Spinal cord (tissue), 10 donors: ENCODE measurements around the gene LEMD1. TPM values are rescaled to one million over a fixed set of nuclear protein-coding genes. Genes with fewer than 3 reads are reported as not detected.

Experiments
- DNase-seq, 6 donors: peaks; one replicate each; pipeline versions ENCODE4 v3.0.0 to v3.0.0-alpha.2; 2013 to 2015; ENCODE audit warnings: low spot score in 6 of 6, low read depth in 4 of 6
- H3K27ac ChIP-seq: one replicate; pipeline ENCODE4 v1.5.1; 2013; ENCODE audit warnings: low read depth, low read length, control low read depth
- H3K27me3 ChIP-seq: one replicate; pipeline ENCODE4 v1.6.1; 2013; ENCODE audit warnings: low read length; ENCODE audit not compliant: control insufficient read depth, insufficient read depth
- H3K36me3 ChIP-seq: one replicate; pipeline ENCODE4 v1.6.1; 2013; ENCODE audit warnings: low read length; ENCODE audit not compliant: control insufficient read depth, insufficient read depth
- H3K4me1 ChIP-seq: one replicate; pipeline ENCODE4 v1.6.1; 2013; ENCODE audit warnings: low read length; ENCODE audit not compliant: control insufficient read depth, insufficient read depth
- H3K4me3 ChIP-seq: one replicate; pipeline ENCODE4 v1.5.1; 2013; ENCODE audit warnings: low read depth, low read length, control low read depth
- H3K9me3 ChIP-seq: one replicate; pipeline ENCODE4 v1.6.1; 2013; ENCODE audit warnings: low read length; ENCODE audit not compliant: control insufficient read depth, insufficient read depth
- WGBS: methylation state at CpG from one replicate; pipeline ENCODE4 v1.1.5; 2013; ENCODE audit warnings: missing lambda C conversion rate; ENCODE audit not compliant: insufficient coverage; 5-methylcytosine and 5-hydroxymethylcytosine counted together
- polyA plus RNA-seq, 2 donors: library from polyadenylated mRNA; unstranded; fragments of 120-200 nt; gene quantifications; one replicate each; pipeline ENCODE4 v1.2.1, GENCODE V29; 2013; ENCODE audit not compliant: insufficient read length in 2 of 2
- total RNA-seq, 2 donors: library from RNA; depleted of rRNA in 1 of 2; stranded (reverse); fragments of 120-200 nt in 1 of 2; fragments of >200 nt in 1 of 2; gene quantifications; one replicate each; pipeline versions ENCODE4 v1.2.3 to v1.2.4, GENCODE V29; 2013 to 2014
- donor health status: healthy.

The LEMD1 gene
- total and polyA plus RNA-seq, 4 donors, result 0.99 to 7.2 (median 3.3) TPM

GRCh38 chr1:205448540-205449253 is 26.8 kb upstream of the LEMD1 start:
- Histone ChIP-seq H3K9me3 (no peaks in the 10 kb centered on the region), H3K27me3 (peaks cover 15% of the 10 kb centered on the region), H3K4me1 (peaks cover 81% of the 10 kb centered on the region), H3K4me3 (no peak overlapping the region), H3K36me3 (peaks cover 12% of the 10 kb centered on the region), H3K27ac (no peak overlapping the region)
- no peak for DNase-seq
- 73% methylated on average over 4 of the region's 6 CpGs for WGBS

DNA sequence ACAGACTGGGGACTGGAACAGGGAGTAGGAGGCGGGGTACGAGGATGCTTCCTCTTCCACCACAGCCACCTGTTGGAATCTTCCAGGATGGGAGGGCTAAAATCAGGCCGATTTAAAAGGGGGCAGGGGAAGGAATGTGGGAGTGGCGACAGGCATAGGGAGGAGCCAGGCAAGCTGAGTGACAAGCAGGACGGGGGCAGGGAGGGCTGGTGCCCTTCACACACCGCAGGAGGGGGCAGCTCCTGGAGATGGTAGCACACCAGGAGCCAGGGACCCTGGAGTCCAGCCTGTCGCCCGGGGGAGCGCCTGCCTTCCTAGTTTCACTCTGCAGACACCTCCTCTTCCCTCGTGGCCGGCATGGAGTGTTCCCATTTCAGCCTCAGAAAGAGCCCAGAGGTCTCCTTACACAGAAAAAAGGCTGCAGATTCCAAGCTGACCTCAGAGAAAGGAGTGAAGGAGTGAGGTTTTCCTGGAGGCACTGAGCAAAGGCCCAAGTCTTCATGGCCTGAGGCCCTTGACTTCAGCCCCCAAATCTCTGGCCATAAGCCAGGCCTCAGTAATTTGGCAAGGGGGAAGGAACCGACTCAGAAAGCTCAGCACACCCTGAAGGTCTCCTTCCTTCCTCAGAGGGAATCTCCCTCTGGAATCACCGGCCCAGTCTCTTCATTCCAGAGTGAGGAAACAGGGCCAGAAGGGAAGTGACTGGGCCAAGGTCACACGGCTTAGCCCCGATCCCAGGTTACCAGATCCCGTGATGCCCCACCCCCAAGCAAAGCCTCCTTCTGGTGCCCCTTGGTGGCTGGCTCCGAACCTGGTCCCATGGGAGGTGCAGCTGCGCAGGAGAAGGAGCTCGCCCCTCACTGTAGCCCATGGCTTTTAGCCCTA is 25.8 kb upstream of the LEMD1 start:
- H3K4me3 ChIP-seq, result no peak overlapping the region
- peaks cover 84% of the 10 kb centered on the region for H3K4me1 ChIP-seq
- no peak for DNase-seq
- H3K9me3 ChIP-seq, result no peaks in the 10 kb centered on the region
- peaks cover 11% of the 10 kb centered on the region for H3K27me3 ChIP-seq
- peaks cover 9% of the 10 kb centered on the region for H3K36me3 ChIP-seq
- 50% methylated on average over 14 of the region's 19 CpGs for WGBS
- H3K27ac ChIP-seq, result no peak overlapping the region

- no peak overlapping the region for H3K27ac ChIP-seq
- H3K36me3 ChIP-seq, result peaks cover 9% of the 10 kb centered on the region
- H3K27me3 ChIP-seq, result peaks cover 4% of the 10 kb centered on the region
- H3K4me3 ChIP-seq, result no peak overlapping the region
- H3K4me1 ChIP-seq, result peaks cover 84% of the 10 kb centered on the region
- no peaks in the 10 kb centered on the region for H3K9me3 ChIP-seq
- WGBS, result 43% methylated on average over 5 of the region's 9 CpGs
- peak in 2 of 6 donors; percentile 50 to 78 for DNase-seq
Observed at GRCh38 chr1:205446828-205447227, 25.0 kb upstream of the LEMD1 start.

DNA sequence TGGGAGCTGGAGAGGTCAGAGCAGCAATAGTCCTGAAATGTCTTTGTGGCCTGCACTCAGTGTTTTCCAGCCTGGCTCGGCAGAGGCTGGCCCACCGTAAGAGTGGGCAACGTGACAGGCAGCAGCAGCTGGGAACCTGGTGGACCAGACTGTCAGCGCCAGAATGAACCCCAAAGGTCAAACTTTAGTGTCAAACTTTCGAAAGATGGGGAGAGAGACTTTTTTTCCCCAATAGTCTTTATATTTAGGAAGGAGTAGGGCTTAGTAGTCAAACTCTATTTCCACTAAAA is 23.7 kb upstream of the LEMD1 start:
- H3K4me3 ChIP-seq, result no peak overlapping the region
- 20% methylated on average over 3 of the region's 5 CpGs for WGBS

DNA sequence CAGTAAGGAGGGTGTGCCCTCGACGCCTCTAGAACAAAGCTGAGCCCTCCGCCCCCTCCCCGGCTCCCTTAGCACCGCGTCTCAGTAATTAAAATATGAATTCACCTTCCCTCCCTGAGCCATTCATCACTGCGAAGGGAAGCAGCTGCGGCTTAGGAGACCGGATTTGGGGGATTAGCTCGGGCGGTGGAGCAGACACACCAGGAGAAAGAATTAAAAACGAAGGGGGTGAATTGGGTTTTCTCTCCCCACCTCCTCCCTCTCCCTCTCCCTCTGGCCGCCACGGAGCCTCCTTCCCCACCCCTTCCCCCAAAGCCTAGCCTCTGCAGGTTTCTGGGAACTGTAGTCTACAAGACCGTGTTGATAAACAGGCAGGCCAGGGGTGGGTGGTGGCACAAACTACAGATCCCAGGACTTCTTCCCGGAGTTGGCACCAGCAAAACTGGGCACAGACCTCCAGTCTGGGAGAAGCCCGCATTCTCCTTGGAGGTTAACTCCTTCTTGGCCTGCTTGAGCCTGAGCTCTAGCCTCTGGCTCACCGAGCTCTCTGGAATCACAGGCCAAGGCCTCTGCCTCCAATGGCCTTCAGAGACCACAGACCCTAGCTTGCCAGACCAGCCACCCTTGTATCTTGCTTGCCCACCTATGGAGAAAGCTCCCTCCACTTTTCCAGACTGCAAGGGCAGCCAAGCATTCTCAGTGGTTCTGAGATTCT is 23.2 kb upstream of the LEMD1 start:
- Histone ChIP-seq H3K4me3 (peak overlapping the region; percentile 37), H3K27ac (peak overlapping the region; percentile 75), H3K9me3 (no peaks in the 10 kb centered on the region), H3K4me1 (peaks cover 86% of the 10 kb centered on the region), H3K36me3 (peaks cover 12% of the 10 kb centered on the region), H3K27me3 (no peaks in the 10 kb centered on the region)
- peak; percentile 62 to 96 (median 82) for DNase-seq
- 7% methylated on average over 8 of the region's 18 CpGs for WGBS

More for the DNA sequence above, 23.7 kb upstream of the LEMD1 start:
- H3K4me1 ChIP-seq, result peaks cover 85% of the 10 kb centered on the region
- H3K36me3 ChIP-seq, result peaks cover 7% of the 10 kb centered on the region
- no peak for DNase-seq
- peak overlapping the region; percentile 71 for H3K27ac ChIP-seq
- H3K9me3 ChIP-seq, result no peaks in the 10 kb centered on the region
- no peaks in the 10 kb centered on the region for H3K27me3 ChIP-seq

DNA sequence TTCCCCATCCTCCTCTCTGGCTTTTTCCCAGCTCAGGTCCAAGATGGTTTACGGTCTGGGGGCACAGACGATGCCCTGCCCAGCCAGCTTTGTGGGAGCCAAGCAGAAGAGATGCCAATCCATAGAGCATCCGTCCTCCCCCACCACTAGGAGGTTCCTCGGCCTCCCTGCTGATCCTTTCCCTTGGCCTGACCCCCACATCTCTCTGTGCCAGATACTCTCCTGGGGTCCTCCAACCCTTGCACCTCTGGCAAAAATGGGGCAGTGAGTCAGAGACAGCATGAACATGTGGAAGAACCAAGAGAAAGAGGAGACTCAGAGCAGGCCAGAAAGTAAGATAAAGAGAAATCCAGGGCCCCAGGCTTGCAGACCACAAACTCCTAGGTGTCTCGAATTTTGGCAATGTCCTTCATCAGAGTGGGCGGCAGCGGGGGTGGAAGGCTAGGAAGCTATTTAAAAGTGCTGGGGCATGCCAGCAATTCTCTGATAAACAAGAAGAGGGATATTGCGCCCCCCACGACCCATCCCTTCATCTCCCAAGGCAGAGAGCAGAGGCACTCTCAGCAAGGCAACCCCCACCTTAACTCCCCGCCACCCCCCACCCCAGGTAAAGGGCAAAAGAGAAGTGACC is 22.6 kb upstream of the LEMD1 start:
- Histone ChIP-seq H3K4me3 (peak overlapping the region; percentile 37), H3K27ac (peak overlapping the region; percentile 75), H3K9me3 (no peaks in the 10 kb centered on the region), H3K36me3 (peaks cover 15% of the 10 kb centered on the region), H3K4me1 (peaks cover 86% of the 10 kb centered on the region), H3K27me3 (no peaks in the 10 kb centered on the region)
- DNase-seq, result peak in 1 of 6 donors; percentile 36
- 20% methylated on average over 6 of the region's 10 CpGs for WGBS

DNA sequence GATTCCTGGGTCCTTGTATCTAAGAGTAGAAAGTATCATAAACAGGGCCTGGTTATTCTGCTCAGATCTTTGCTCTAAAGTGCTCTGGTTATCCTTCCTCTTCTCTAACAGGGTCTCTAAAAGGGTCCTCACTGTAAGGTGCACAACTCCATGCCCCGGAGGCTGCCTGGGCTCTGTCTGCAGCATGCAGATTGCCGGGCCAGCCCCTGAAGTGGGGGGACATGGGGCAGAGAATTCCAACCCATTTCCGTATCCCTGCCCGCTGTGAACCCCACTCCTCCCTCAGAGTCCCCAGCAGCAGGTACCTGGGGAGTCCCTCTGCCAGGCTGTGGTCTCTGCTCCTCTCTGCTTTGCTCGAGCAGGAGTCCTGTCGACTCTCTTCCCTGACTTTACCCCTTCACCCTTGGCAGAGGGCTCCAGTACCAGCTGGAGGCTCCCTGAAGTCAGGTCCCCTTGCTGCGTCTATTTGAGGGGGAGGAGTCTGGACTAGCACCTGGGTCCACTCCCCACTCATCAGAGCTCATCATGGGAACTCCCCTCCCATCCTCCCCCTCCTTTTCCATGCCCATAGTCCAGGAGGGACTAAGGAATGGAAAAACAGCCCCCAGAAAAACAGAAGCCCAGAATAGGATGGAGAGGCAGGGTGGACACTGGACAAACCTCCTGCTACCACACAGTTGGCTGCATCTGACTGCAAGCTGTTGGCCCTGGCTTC is 21.9 kb upstream of the LEMD1 start:
- peaks cover 11% of the 10 kb centered on the region for H3K36me3 ChIP-seq
- peak overlapping the region; percentile 37 for H3K4me3 ChIP-seq
- DNase-seq, result no peak
- no peaks in the 10 kb centered on the region for H3K27me3 ChIP-seq
- peaks cover 86% of the 10 kb centered on the region for H3K4me1 ChIP-seq
- WGBS, result 38% methylated on average over 4 of the region's 7 CpGs
- H3K9me3 ChIP-seq, result no peaks in the 10 kb centered on the region
- H3K27ac ChIP-seq, result peak overlapping the region; percentile 75

GRCh38 chr1:205442051-205442725 is 20.3 kb upstream of the LEMD1 start:
- H3K27ac ChIP-seq, result no peak overlapping the region
- 58% methylated on average over 8 of the region's 12 CpGs for WGBS
- no peaks in the 10 kb centered on the region for H3K27me3 ChIP-seq
- peaks cover 84% of the 10 kb centered on the region for H3K4me1 ChIP-seq
- no peaks in the 10 kb centered on the region for H3K9me3 ChIP-seq
- H3K36me3 ChIP-seq, result peaks cover 11% of the 10 kb centered on the region
- H3K4me3 ChIP-seq, result no peak overlapping the region
- no peak for DNase-seq
